Stomach (tissue), 9 donors: Measurements from ENCODE around the gene TAS2R60. TPM values are rescaled to one million over a fixed set of nuclear protein-coding genes. Genes with fewer than 3 reads are reported as not detected.
"Not testable (repeated sequence)": the region's sequence is repeated elsewhere in the genome, so short reads cannot be mapped to it uniquely, and the experiment has no call there.

ENCODE experiments used
- DNase-seq, 2 donors: peaks; one replicate each; pipeline versions ENCODE4 v3.0.0 to v3.0.0-alpha.2; 2013 to 2019
- H3K27ac ChIP-seq, 5 donors: fragments of 200-600 bp in 4 of 5; sonication (generic) in 4 of 5; one replicate each; pipeline ENCODE4 v1.5.1; 2013 to 2019; ENCODE audit warnings: mild to moderate bottlenecking in 1 of 5, moderate library complexity in 1 of 5
- H3K27me3 ChIP-seq, 3 donors: fragments of 200-600 bp; sonication (generic); one replicate each; pipeline ENCODE4 v1.5.1; 2017 to 2019; ENCODE audit warnings: mixed run types in 1 of 3
- H3K36me3 ChIP-seq, 4 donors: fragments of 200-600 bp; sonication (generic); 1 replicate in 3 of 4; 2 replicates in 1 of 4; pipeline ENCODE4 v1.5.1; 2016 to 2019
- H3K4me1 ChIP-seq, 4 donors: fragments of 200-600 bp; sonication (generic); one replicate each; pipeline ENCODE4 v1.5.1; 2016 to 2019
- H3K4me3 ChIP-seq, 4 donors: fragments of 200-600 bp; sonication (generic) in 3 of 4; one replicate each; pipeline ENCODE4 v1.5.1; 2016 to 2019; ENCODE audit warnings: mild to moderate bottlenecking in 1 of 4
- H3K9me3 ChIP-seq, 4 donors: fragments of 200-600 bp; sonication (generic); one replicate each; pipeline ENCODE4 v1.5.1; 2016 to 2019
- EP300 ChIP-seq: sonication (generic); formaldehyde crosslinking; IDR thresholded peaks from one replicate; pipeline ENCODE4 v1.6.1; 2017; ENCODE audit warnings: antibody characterized with exemption
- POLR2A ChIP-seq, 4 donors: fragments of 450-650 bp; IDR thresholded peaks; one replicate each; pipeline ENCODE4 v1.6.1; 2016; ENCODE audit warnings: antibody characterized with exemption in 4 of 4, control low read depth in 2 of 4, mild to moderate bottlenecking in 1 of 4, moderate library complexity in 1 of 4
- POLR2AphosphoS5 ChIP-seq, 3 donors: sonication (generic); formaldehyde crosslinking; IDR thresholded peaks; one replicate each; pipeline ENCODE4 v1.6.1; 2016; ENCODE audit warnings: antibody characterized with exemption in 3 of 3
- WGBS, 5 donors: extraction: QIAGEN DNeasy Blood & Tissue Kit in 3 of 5; methylation state at CpG; one replicate each; pipeline versions ENCODE4 v1.1.5 to v1.1.7; 2013 to 2018; 5-methylcytosine and 5-hydroxymethylcytosine counted together
- intact Hi-C: fragments of 100-400 bp; cut with DNase I; formaldehyde crosslinking; loops from one replicate; pipeline ENCODE4 v1.15.1; 2023; ENCODE audit warnings: low total_unique reads
- polyA plus RNA-seq, 3 donors: library from polyadenylated mRNA; stranded (reverse); fragments of 200-250 nt; gene quantifications; one replicate each; pipeline ENCODE4 v1.2.3, GENCODE V29; 2013
- total RNA-seq, 5 donors: library from RNA; depleted of rRNA; stranded (reverse); fragments of >200 nt; gene quantifications; one replicate each; pipeline versions ENCODE4 v1.1.0 to v1.2.3, GENCODE V29; 2014 to 2016
- TF ChIP-seq, protein P1 (sequence below), 7 experiments: fragments of 450-650 bp in 4 of 7; fragments of 200-600 bp in 3 of 7; sonication (generic) in 3 of 7; IDR thresholded peaks; one replicate each; pipeline ENCODE4 v1.5.1; 2016 to 2019; ENCODE audit warnings: antibody characterized with exemption in 7 of 7, control low read depth in 2 of 7, mild to moderate bottlenecking in 1 of 7
- donor health status: healthy with polysubstance abuse.
- donor health status: Bipolar disorder and iron deficiency.
- donor health status: healthy.

TAS2R60 gene
- total and polyA plus RNA-seq, 8 donors: not detected

- TF ChIP-seq, protein P1, sequence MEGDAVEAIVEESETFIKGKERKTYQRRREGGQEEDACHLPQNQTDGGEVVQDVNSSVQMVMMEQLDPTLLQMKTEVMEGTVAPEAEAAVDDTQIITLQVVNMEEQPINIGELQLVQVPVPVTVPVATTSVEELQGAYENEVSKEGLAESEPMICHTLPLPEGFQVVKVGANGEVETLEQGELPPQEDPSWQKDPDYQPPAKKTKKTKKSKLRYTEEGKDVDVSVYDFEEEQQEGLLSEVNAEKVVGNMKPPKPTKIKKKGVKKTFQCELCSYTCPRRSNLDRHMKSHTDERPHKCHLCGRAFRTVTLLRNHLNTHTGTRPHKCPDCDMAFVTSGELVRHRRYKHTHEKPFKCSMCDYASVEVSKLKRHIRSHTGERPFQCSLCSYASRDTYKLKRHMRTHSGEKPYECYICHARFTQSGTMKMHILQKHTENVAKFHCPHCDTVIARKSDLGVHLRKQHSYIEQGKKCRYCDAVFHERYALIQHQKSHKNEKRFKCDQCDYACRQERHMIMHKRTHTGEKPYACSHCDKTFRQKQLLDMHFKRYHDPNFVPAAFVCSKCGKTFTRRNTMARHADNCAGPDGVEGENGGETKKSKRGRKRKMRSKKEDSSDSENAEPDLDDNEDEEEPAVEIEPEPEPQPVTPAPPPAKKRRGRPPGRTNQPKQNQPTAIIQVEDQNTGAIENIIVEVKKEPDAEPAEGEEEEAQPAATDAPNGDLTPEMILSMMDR (IDR thresholded peaks at IDR 0.05): no peak
- peak in 1 of 3 donors; percentile 43 for TF ChIP-seq POLR2AphosphoS5 (IDR thresholded peaks at IDR 0.05)
- DNase-seq: peak in 1 of 2 donors; percentile 86
- Histone ChIP-seq H3K4me1 (peaks cover 16 to 47% (median 39%) of the 10 kb centered on the region in 4 donors), H3K9me3 (no peaks in the 10 kb centered on the region), H3K4me3 (no peak overlapping the region), H3K27ac (no peak overlapping the region), H3K36me3 (no peaks in the 10 kb centered on the region), H3K27me3 (no peaks in the 10 kb centered on the region)
- intact Hi-C loops: loop anchor here (5.0 kb wide), 1 partner anchor 33 kb away; no protein-coding TSS in a partner anchor
- 49 to 54% (median 49%) methylated on average over 6 of the region's 6 CpGs for WGBS, 5 donors
Observed at GRCh38 chr7:143410521-143411004, 32.7 kb upstream of the TAS2R60 start.

GRCh38 chr7:143411976-143412708, 31.1 kb upstream of the TAS2R60 start:
- Histone ChIP-seq H3K36me3 (no peaks in the 10 kb centered on the region), H3K27me3 (no peaks in the 10 kb centered on the region), H3K4me1 (peaks cover 16 to 49% (median 34%) of the 10 kb centered on the region in 4 donors), H3K4me3 (no peak overlapping the region), H3K9me3 (no peaks in the 10 kb centered on the region), H3K27ac (no peak overlapping the region)
- 68 to 78% (median 77%) methylated on average over 5 of the region's 5 CpGs for WGBS, 5 donors
- intact Hi-C loops: loop anchor here (5.0 kb wide), 1 partner anchor 35 kb away; no protein-coding TSS in a partner anchor
- DNase-seq: no peak
- TF ChIP-seq POLR2A (IDR thresholded peaks at IDR 0.05): no peak
- no peak for TF ChIP-seq EP300
- TF ChIP-seq, protein P1 (IDR thresholded peaks at IDR 0.05): no peak
- no peak for TF ChIP-seq POLR2AphosphoS5 (IDR thresholded peaks at IDR 0.05)

DNA sequence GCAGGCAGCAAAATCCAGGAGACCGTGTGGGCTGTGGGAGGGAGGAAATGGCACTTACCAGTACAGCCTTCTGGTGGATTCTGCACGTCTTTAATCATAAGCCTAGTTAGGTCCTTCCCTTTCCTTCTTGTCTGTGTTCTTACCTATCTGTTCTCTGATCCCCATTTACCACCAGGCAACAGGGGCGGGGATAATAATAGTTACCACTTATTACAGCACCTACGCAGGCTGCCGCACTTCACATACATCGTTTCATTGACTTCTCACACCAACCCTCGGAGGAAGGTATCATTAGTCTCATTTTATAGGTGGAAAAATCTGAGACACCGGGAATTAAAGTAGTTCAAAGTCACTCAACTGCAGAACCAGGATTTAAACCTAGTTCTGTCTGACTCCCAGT, 30.1 kb upstream of the TAS2R60 start:
- Histone ChIP-seq H3K4me3 (no peak overlapping the region), H3K36me3 (no peaks in the 10 kb centered on the region), H3K27ac (no peak overlapping the region), H3K9me3 (no peaks in the 10 kb centered on the region), H3K27me3 (no peaks in the 10 kb centered on the region), H3K4me1 (peaks cover 9 to 39% (median 25%) of the 10 kb centered on the region in 4 donors)
- WGBS, 5 donors: 72 to 95% (median 86%) methylated on average over 8 of the region's 8 CpGs
- TF ChIP-seq POLR2A (IDR thresholded peaks at IDR 0.05) (no peak), POLR2AphosphoS5 (IDR thresholded peaks at IDR 0.05) (no peak), EP300 (no peak)
- no peak for DNase-seq
- intact Hi-C loops: loop anchor here (5.0 kb wide), 1 partner anchor 36 kb away; no protein-coding TSS in a partner anchor

- H3K9me3 ChIP-seq, DNase-seq, H3K27me3 ChIP-seq, intact Hi-C loops, H3K27ac ChIP-seq, H3K4me3 ChIP-seq, H3K36me3 ChIP-seq: not testable (repeated sequence)
- peaks cover 0 to 19% (median 8%) of the 10 kb centered on the region in 4 donors for H3K4me1 ChIP-seq
- WGBS, 5 donors: 71 to 78% (median 76%) methylated on average over 7 of the region's 7 CpGs
Observed at GRCh38 chr7:143415209-143415608, 28.0 kb upstream of the TAS2R60 start.

GRCh38 chr7:143415742-143416397, 27.4 kb upstream of the TAS2R60 start:
- Histone ChIP-seq H3K4me3 (no peak overlapping the region), H3K9me3 (no peaks in the 10 kb centered on the region), H3K4me1 (peaks cover 0 to 12% (median 5%) of the 10 kb centered on the region in 4 donors), H3K27me3 (no peaks in the 10 kb centered on the region), H3K36me3 (no peaks in the 10 kb centered on the region), H3K27ac (no peak overlapping the region)
- intact Hi-C loops: no loop called here
- DNase-seq: no peak
- 40 to 62% (median 48%) methylated on average over 8 of the region's 8 CpGs for WGBS, 5 donors
- no peak for TF ChIP-seq POLR2A (IDR thresholded peaks at IDR 0.05)
- TF ChIP-seq EP300: no peak
- TF ChIP-seq POLR2AphosphoS5 (IDR thresholded peaks at IDR 0.05): peak in 1 of 3 donors; percentile 20
- TF ChIP-seq, protein P1 (IDR thresholded peaks at IDR 0.05): no peak
